Cortex of kidney (tissue), 1 donor: ENCODE data around the gene LTO1.

Source experiments
- DNase-seq: peaks from one replicate; lab custom pipeline; 2025; lab: John Stamatoyannopoulos, UW

The LTO1 gene

DNA sequence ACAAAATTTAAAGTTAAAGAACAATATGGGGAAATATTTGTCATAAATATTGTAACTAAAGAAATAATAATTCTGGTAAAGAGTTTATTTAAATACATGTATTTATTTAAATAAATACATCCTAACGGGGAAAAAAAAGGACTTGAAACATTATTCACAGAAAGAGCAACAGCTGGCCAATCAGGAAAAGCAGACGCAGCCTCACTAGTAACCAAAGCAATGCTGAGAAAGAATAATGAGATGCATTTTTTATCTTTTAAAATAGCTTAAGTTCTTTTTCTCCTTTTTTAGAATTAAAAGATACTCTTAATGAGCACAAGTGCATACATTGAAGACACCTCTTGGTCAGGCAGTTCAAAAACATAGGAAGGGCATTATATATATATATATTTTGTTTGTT, 2.6 kb upstream of the LTO1 start:
- DNase-seq = no peak

DNA sequence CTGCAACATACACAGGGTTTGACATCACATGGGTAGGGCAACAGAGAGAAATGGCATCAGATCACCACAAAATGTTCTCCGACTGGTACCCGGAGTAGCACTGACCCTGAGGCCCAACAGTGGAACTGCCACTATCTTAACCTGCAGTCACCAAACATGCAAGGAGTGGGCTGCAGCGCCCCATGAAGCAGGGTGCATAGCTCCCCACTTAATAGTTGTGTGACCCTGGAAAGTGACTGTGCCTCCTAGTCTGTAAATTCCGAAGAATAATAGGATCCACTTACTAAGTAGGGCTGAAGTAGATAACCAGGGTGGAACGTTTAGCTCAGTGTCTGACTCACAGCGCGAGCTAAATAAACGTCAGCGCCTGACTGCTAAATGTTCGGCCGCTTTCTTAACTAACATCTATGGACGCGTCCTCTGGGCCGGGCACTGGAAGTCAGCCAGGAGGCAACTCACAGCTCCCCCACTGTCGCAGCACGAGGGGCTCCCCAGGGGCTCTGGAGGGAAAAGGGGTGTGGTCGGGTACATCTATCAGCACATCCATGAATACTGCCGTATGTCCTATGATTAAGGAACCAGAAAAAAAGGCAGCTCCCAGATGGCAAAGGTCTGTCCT, 777 bp downstream of the LTO1 start:
- DNase-seq = no peak

DNA sequence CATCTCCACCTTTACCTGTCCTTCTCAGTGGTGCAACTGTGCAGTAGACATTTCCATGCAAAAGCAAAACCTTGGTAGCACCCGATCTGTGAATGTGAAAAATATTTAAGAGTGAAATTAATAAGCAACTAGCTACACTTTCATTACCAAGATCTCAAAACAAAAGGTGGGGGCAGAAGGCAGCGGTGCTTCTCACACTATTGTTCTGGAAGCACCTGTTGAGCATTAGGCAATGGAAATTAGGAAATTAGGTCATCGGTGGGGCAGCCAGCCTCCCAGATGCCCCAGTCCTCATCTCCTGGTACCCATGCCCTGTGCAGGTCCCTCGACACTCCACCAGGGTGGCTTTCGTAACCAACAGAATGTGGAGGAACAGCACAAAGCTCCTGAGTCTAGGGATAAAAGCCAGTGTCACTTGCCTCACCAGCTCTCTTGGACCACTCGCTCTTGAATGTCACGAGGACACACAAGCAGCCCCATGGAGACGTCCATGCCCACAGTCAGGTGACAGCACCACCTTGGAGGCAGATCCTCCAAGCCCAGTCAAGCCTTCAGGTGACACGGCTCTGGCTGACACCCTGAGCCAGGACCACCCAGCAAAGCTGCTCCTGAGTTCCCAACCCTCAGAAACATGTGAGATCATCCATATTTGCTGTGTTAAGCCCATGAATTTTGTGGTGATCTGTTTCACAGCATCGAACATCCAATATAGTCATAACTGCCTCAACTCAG, 3.3 kb downstream of the LTO1 start:
- no peak for DNase-seq

DNA sequence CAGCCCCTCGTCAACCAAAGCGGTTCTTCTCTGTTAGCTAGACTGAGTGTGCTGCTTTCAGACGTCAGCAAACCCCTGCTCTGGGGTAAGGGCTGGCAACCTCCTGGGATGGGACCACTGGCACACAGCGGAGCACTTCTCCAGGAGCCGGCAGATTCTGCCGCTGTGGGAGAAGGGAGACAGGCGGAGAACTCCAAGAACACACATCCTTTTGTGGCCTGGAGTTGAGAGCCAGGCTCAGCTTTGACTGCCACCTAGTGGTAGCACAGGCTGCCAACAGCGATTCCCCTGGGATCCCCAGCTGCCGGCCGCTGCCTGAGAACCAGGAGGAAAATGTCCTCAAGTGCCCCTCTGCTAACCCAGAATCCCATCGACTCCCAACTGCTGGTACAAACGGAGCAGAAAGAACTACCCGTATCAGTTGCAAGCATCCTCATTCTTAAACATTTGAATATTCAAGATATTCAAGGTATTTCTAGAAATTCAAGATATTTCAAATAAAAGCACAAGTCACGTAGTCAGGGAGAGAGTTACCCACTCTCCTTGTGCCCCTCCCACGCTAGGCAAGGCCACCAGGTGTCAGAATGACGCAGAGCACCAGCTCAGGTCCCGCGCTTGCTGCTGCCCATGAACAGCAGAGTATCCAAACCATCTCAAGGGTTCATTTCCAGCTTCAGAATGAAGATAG, 4.9 kb downstream of the LTO1 start:
- no peak for DNase-seq

DNA sequence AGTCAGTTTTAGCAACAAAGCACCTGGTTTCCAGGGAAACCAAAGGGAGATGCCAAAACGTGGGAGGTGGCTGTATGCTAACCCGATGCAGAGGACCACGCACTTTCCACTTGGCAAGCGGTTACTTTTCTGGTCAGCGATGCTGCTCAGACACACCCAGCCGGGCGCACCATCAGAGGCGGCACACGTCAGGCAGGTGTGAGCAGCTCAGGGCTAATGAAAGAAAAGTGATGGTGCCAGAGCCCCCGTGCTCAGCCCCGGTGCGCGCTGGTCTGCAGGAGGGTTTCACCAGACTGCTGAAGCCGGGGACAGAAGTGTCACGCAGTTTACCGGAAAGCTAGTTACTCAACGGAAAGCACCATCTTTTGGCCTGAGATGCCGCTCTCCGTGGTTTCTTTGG, 5.7 kb downstream of the LTO1 start:
- no peak for DNase-seq

DNA sequence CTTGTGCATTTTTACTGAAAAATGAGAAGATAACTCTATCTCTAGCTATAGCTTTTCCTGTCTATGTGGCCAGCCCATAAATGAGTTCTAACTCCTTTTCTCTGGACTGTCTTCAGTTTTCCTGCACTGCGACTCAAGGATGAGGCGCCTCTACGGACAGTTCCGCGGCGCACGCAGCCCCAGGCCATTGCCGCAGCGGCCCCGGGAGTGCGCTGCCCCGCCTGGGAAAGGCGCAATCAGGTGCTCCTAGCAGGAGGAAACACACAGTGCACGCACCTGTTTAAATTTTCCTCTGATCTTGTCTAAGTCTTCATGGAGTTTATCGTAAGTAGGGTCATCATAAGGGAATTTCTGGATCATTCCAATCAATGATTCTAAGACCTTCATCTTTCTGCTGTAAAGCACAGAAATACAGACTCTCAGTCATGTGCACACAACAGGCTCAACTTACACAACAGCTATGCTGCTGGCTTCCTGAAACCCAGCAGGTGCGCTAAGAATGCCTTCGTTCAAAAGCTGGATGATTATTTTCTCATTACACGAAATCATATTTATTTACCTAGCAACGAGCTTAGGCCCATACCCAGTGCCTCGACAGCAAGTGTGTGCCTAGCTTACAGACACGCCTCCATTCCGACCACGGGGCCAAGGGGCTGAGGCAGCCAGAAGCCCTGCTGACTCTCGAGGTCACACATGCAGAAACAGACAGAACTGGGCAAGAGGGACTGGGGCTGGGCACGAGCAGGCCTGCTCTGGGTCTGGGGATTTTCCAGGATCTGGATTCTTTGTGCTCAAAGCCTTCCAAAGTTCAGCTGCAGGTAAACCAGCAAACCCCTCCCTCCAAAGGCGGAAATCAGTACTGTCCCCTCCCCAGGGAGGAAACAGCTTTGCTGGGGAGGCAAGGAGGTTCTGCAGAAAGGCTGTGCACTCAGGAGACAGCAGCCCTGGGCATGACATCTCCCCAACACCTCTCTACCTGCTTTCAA, 7.2 kb downstream of the LTO1 start:
- DNase-seq = no peak

DNA sequence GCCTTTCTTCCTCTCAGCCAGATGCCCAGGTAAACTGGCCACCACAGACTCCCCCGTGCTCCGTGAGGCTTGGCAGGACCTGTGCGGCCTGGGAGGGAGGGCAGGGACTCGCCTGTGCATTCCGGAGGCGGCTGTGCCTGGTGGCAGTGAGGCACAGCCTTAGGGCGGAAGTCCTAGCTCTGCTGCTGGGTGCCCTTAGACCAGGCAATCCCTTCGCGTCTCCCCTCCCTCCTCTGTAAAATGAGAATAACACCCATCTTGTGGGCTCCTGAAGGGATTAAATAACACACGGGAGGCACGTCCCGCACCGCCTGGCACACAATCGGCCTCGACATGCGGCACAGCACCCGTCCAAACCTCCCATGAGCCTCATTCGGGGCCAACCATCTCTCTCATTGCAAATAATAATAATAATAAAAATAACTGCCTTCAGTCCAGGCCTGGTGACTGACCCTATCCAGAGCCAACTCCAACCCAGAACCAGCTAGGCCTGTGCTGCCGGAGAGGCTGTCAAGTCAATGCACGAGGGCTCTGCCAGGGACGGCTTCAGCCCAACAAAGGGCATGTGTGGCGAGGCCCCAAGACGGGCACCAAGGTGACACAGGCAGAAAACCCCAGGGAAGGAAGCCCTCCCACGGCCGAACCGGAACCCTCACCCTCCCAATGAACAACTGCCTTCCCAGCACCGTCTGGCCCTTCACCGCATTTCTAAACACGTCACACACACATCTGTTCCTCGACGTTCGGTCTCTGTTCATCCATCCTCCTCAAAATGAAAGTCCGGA, 8.2 kb downstream of the LTO1 start:
- no peak for DNase-seq

DNA sequence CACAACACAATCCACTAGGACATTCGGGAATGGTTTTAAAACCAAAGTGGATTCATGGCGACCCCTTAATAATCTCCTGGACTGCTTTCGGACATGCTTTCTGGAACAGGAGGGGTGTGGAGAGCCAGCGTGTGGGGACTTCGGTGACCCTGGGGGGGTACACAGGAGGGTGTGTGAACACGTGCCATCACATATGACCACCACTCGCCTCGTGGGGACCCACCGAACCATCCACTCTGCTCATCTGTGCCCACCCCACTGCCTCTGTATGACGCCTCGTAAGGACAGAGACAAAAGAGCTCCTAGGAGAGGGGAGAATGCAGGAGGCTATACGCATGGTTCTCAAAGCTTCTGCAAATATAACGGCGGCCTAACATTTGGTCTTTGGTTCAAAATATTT, 8.9 kb downstream of the LTO1 start:
- no peak for DNase-seq

DNA sequence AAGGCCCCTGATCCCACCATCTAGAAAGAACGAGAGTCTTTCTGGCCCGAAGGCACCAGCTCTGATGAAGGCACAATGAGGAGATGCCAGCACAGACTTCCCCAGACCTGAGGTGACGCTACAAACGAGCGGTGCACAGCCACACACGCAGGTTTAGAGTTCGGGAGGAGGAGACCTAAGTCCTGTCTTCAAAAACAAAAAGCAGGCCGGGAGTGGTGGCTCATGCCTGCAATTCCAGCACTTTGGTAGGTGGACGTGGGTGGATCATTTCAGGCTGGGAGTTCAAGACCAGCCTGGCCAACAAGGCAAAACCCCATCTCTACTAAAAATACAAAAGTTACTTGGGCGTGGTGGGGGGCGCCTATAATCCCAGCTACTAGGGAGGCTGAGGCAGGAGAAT, 9.5 kb downstream of the LTO1 start:
- DNase-seq = no peak

DNA sequence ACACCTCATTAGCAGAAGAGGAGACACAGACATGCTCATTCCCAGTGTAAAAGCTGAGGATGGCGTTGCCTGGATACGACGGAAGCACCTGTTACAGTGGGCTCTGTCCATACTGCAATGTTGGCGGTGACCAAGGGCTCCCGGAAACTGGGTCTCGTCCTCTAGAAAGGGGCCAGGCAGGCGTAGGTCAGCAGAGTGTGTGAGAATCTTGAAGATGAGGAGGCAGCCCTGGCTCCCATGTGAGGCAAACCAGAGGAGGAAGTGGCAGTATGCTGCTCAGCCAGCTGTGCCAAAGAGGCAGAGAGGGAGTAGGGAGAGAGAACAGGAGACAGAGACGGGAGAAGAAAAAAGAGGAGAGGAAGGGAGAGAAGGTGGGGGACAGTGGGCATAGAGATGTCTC, 10.3 kb downstream of the LTO1 start:
- no peak for DNase-seq

DNA sequence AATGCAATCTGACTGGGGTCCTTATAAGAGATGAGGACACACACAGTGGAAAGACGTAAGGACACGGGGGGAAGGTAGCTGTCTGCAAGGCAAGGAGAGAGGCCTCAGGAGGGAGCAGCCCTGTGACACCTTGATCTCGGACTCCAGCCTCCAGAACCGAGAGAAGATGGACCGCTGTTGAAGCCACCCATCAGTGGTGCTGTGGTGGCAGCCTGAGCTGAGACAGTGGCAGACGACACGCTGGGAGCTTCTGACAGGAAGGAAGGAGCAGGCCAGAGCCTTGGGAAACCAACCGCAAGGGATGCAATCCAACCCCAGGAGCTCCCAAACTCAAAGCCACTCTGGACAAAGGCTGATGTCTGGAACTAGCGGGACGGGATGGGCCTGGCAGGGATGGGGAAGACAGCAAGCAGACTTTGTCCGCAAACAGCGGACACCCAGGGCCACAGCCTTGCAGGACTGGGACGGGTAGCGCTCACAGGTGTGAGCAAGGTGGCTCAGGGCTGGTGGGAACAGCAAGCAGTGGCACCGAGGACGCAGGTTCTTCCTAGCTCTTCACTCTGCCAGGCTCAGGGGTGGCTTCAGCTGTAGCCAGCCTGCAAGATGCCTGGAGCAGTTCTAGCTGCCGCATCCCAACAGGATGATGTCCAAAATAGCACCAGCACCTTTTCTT, 10.9 kb downstream of the LTO1 start:
- no peak for DNase-seq

DNA sequence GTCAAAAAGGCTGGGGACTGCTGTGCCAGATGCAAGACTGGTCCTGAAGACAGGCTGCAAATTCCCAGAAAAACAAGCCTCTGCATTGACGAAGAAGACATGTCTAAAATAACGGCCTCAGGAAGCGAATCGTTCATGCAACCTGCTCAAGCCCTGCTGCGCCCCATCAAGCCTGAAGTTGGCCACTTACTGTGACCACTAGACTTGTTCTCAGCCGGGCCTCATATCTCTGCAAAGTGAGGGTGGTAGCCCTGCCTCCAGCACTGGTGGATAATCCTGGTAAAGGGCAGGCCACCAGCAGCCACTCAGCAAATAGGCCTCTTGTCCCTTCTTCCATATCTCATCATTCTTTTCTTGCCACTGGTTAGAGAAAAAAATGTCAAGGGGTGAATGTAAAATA, 11.8 kb downstream of the LTO1 start:
- no peak for DNase-seq

DNA sequence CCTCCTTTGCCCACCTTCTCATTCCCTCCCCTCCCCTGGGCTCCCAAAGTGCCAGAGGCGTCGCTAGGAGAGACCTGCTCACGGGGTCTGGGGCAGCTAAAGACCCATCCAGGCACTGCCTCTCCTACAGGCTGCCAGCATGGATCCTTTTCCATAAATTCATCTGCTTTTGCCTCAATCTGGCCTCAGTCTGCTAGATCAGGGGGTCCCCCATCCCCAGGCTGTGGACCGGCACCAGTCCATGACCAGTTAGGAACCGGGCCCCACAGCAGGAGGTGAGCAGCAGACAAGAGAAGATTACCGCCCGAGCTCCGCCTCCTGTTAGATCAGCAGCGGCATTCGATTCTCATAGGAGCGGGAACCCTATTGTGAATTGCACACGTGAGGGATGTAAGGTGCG, 12.3 kb downstream of the LTO1 start:
- DNase-seq = no peak

DNA sequence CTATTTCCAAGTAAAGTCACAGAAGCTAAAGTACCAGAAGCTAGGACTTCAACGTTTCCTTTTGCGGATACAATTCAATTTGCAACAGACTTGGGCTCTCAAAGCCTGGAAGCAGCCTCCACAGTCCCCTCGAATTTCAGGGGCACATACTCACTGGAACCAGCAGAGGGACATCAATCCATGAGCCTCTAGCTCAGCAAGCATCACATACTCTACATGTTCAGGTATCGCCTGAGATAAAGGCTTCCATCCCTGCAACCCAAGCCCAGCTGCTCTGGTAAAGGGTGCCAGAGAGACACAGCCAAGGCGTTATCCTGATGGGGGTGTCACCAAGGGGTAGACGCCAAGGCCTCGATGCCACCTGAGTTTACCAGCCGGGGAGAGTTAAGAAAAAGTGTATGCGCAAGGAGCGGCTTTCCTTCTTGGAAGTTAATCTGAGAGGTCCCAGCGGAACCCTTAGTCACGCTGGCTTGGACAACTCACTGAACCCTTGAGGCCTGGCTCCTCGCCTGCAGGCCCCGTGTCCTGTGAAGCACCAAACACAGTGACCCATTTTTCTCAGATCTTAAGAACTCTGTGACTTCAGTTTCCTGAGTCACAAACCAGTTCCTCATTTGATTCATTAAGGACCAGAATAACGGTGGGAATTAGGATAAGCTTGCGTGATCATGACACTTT, 13.0 kb downstream of the LTO1 start:
- DNase-seq = no peak

DNA sequence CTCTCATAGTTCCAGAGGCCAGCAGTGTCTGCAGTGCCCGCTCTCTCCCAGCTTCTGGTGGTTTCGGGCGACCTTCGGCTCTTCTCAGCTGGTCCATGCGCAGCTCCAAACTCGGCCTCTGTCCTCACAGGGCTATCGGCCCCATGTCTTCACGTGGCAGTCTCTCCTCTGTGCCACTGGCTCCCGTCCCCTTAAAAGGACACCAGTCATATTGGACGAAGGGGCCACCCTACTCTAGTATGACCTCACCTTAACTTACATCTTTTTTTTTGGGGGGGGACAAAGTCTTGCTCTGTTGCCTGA, 13.8 kb downstream of the LTO1 start:
- DNase-seq = no peak

DNA sequence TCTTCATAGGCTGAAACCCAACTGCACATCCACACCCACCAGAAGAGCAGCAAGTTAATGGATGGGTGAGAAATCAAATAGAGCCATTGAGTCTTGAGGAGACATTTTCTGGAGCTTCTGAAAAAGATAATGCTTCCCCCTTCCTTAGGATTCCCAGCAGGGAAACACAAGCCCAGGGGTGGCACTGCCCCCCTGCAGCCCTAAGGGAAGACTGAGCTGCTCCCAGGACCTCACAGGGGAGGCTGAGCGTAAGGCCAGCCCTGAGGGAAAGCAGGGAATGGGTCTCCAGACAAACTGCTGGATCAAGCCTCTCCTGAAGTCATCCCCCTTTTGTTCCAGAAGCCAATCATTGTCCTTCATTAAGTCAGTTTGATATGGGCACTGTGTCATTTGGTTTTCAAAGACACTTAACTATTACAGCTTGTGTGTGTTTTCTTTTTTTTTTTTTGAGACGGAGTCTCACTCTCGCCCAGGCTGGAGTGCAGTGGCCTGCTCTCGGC, 15.1 kb downstream of the LTO1 start:
- no peak for DNase-seq

DNA sequence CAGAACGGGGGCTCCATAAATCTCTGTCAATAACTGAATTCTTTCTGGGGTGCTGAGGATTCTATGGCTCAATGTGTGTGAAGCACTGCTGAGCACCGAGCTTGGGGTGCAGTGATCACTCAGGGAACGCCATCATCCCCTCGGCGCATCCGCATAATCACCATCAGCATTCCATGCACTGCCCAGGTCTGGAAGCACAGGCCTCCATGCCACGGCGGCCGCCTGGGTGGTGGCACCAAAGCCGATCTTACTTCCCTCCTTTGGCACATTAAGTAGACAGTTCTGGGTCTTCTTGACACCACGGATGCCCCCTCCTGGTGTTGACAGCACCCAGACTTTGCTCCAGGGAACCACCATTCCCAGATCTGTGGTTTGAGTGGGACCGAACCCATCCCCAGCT, 15.6 kb downstream of the LTO1 start:
- no peak for DNase-seq

DNA sequence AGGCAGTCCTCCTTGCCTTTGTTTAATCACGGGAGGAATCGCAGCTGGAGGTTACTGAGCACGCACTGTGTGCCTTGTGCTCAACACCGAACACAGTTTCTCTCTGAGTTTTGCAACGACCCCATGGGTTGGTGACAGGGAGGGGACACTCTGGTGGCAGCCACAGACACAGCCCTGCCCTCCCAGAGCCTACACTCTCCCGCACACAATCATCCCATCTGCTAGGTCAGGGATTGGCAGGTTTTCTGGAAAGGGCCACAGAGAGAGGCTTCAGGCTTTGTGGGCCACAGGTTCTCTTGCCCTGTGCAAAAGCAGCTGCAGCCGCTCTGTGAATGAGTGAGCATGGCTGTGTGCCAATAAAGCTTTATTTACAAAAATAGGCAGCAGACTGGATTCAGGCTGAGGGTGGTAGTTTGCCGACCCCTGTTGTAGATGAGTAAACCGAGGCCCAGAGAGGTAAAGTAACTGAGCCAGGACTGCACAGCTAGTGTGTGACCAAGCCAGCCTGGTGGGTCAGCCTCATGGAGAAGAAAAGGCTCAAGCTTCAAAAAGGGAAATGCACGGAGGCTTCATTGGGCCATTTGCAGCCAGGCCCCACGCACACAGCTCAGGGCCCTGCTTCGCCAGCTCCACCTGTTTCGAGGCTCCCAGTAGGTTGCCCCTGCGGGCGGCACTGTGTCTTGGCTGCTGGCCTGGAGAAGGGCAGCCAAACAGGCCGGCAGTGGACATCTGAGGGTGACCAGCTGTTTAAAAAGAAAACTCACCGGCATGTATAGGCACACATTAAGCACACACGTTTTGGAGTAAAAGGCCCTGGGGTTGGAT, 16.3 kb downstream of the LTO1 start:
- DNase-seq = no peak

DNA sequence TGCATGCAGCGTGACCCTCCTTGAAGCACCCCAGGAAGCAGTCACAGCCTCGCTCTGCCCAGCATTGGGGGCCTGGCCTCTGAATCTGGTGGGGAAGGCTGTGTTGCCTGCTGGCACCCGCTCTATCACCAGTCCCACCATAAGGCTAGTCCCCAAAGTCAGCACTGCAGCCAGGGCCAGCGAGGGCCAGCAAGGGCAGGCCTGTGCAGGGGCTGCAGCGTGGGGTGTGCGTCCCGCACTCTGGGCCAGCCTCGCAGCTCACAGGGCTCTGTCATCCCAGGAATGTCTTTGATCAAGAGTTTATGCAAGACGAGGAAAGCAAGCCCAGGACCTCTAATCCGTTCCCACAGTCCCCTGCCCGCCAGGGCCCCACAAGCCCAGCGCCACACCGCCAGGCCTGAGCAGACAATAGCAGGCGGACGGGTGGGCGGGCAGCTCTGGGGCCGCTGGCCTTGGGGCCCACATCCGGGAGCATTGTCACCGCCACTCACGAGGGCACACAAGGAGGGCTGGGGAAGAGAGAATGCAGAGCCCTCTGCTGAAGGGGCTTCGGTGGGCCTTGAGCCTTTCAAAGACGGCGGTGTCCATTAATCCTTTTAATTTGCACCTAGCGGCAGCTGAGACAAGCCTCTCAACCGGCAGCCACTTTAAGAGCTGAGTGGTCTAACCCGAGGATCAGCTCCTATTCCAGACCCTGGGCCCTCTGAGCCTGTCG, 17.1 kb downstream of the LTO1 start:
- DNase-seq = no peak
